Esophagus muscularis mucosa (tissue), 3 donors: ENCODE results near the gene LYPD5.

Source experiments
- CTCF ChIP-seq, 3 experiments: fragments of 200-600 bp in 2 of 3; fragments of 450-650 bp in 1 of 3; sonication (generic) in 2 of 3; IDR thresholded peaks; one replicate each; pipeline ENCODE4 v1.5.1; 2017 to 2019; ENCODE audit warnings: antibody characterized with exemption in 3 of 3, mild to moderate bottlenecking in 2 of 3, moderate library complexity in 1 of 3
- POLR2A ChIP-seq: fragments of 450-650 bp; IDR thresholded peaks from one replicate; pipeline ENCODE4 v1.6.1; 2017; ENCODE audit warnings: antibody characterized with exemption, moderate library complexity, mild to moderate bottlenecking, low read depth
- POLR2AphosphoS5 ChIP-seq, 2 donors: sonication (generic); formaldehyde crosslinking; IDR thresholded peaks; one replicate each; pipeline ENCODE4 v1.6.1; 2017; ENCODE audit warnings: antibody characterized with exemption in 2 of 2

GRCh38 chr19:43766755-43767043 lies 35.5 kb downstream of the LYPD5 start:
- TF ChIP-seq CTCF (IDR thresholded peaks at IDR 0.05) (no peak), POLR2AphosphoS5 (IDR thresholded peaks at IDR 0.05) (no peak), POLR2A (no peak)
